CD4-positive, alpha-beta memory T cell (primary cell): ENCODE measurements around the gene MAP4K4. TPM values are rescaled to one million over a fixed set of nuclear protein-coding genes. Genes with fewer than 3 reads are reported as not detected.

ENCODE experiments used
- CTCF ChIA-PET: fragments of 350-600 bp; sonication (Branson Sonifier 250); formaldehyde crosslinking; loops from one replicate; lab custom pipeline; 2021; ENCODE audit warnings: inconsistent platforms; ENCODE audit not compliant: partially characterized antibody; lab: Charles Lee
- POLR2A ChIA-PET: fragments of 350-600 bp; sonication (Branson Sonifier 250); formaldehyde crosslinking; loops from one replicate; lab custom pipeline; 2021; ENCODE audit not compliant: partially characterized antibody; lab: Charles Lee
- DNase-seq, 5 donors: peaks; one replicate each; pipeline versions ENCODE4 v3.0.0 to v3.0.0-alpha.2; 2020 to 2022; ENCODE audit warnings: mixed read lengths in 1 of 5
- H3K27ac ChIP-seq: one replicate; pipeline ENCODE4 v1.7.0; 2013; ENCODE audit warnings: low read depth, low read length
- H3K27me3 ChIP-seq: 2 replicates; pipeline ENCODE4 v1.7.0; 2013; ENCODE audit warnings: mild to moderate bottlenecking, low read length, moderate library complexity; ENCODE audit not compliant: insufficient read depth
- H3K36me3 ChIP-seq: 2 replicates; pipeline ENCODE4 v1.7.0; 2013; ENCODE audit warnings: mild to moderate bottlenecking, low read length, moderate library complexity; ENCODE audit not compliant: insufficient read depth
- H3K4me1 ChIP-seq: 2 replicates; pipeline ENCODE4 v1.7.0; 2013; ENCODE audit warnings: mild to moderate bottlenecking, low read length, moderate library complexity; ENCODE audit not compliant: insufficient read depth
- H3K4me3 ChIP-seq, 2 donors: one replicate each; pipeline ENCODE4 v1.7.0; 2013; ENCODE audit warnings: low read length in 2 of 2, mild to moderate bottlenecking in 1 of 2
- H3K9me3 ChIP-seq, 2 donors: one replicate each; pipeline ENCODE4 v1.7.0; 2013; ENCODE audit warnings: low read length in 2 of 2, control low read depth in 1 of 2; ENCODE audit not compliant: control insufficient read depth in 1 of 2
- H3K27ac Mint-ChIP-seq, 7 donors: one replicate each; pipeline ENCODE4 v1.8.0; 2020 to 2021; ENCODE audit warnings: mixed read lengths in 7 of 7, mild to moderate bottlenecking in 6 of 7, inconsistent platforms in 3 of 7, moderate library complexity in 3 of 7
- H3K27me3 Mint-ChIP-seq, 2 donors: one replicate each; pipeline ENCODE4 v1.8.0; 2020 to 2021; ENCODE audit warnings: mixed read lengths in 2 of 2
- H3K36me3 Mint-ChIP-seq, 2 donors: one replicate each; pipeline ENCODE4 v1.8.0; 2020 to 2021; ENCODE audit warnings: mixed read lengths in 2 of 2, inconsistent platforms in 1 of 2, mild to moderate bottlenecking in 1 of 2
- H3K4me1 Mint-ChIP-seq, 4 donors: one replicate each; pipeline ENCODE4 v1.8.0; 2020 to 2021; ENCODE audit warnings: mixed read lengths in 4 of 4, mild to moderate bottlenecking in 1 of 4
- H3K4me3 Mint-ChIP-seq, 8 donors: one replicate each; pipeline ENCODE4 v1.8.0; 2020 to 2021; ENCODE audit warnings: mixed read lengths in 8 of 8, mild to moderate bottlenecking in 7 of 8, moderate library complexity in 6 of 8, inconsistent platforms in 3 of 8
- H3K9me3 Mint-ChIP-seq, 8 donors: one replicate each; pipeline ENCODE4 v1.8.0; 2020 to 2021; ENCODE audit warnings: mixed read lengths in 8 of 8, mild to moderate bottlenecking in 5 of 8, inconsistent platforms in 3 of 8, moderate library complexity in 1 of 8
- intact Hi-C: fragments of 100-400 bp; cut with micrococcal nuclease; formaldehyde crosslinking; loops from one replicate; pipeline ENCODE4 v1.15.1; 2023
- polyA plus RNA-seq, 2 donors: library from polyadenylated mRNA; unstranded; fragments of 300-500 nt; fragmentation: Illumina TruSeq; gene quantifications; one replicate each; pipeline ENCODE4 v1.2.3, GENCODE V29; 2021
- total RNA-seq, 2 experiments: library from RNA; stranded (reverse); gene quantifications; one replicate each; pipeline ENCODE4 v1.2.3, GENCODE V29; 2021

MAP4K4 gene
- total and polyA plus RNA-seq, 4 experiments from 2014 or later = 2.4 to 114 (median 62.2) TPM

DNA sequence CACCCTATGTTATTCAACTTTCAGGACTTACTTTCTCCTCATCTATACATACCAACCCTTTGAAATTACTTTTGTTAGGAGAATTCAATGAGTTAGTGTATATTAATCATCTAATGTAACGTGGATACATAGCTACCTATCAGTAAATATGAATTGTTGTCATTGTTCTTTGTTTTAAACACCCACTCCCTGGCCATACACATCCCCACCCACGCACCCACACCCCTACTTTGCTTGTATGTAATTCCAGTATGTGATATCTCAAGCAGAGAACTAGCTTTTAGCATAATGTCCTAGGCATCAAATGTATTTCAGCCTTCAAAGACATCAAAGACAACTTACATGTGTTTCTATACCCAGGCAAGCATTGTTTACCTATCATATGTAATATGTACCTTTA lies 129.2 kb downstream of the MAP4K4 start:
- H3K4me3 Mint-ChIP-seq = peak overlapping the region in 3 of 8 donors; percentile 12 to 81 (median 22)
- Histone ChIP-seq H3K4me3 (no peak overlapping the region), H3K4me1 (peaks cover 80% of the 10 kb centered on the region), H3K27me3 (no peaks in the 10 kb centered on the region), H3K36me3 (peaks cover 32% of the 10 kb centered on the region), H3K9me3 (no peaks in the 10 kb centered on the region), H3K27ac (no peak overlapping the region)
- H3K36me3 Mint-ChIP-seq = peaks cover 37 to 63% of the 10 kb centered on the region in 2 donors
- intact Hi-C loops = no loop called here
- ChIA-PET CTCF (interaction anchor here (0.6 to 10.1 kb wide), 9 partner anchors 20 to 484 kb away, joined by 3 to 163 read pairs (median 3); no protein-coding TSS in a partner anchor), POLR2A (interaction anchor here (0.7 to 1.5 kb wide), 2 partner anchors 408 to 715 kb away, joined by 3 to 4 read pairs; no protein-coding TSS in a partner anchor)
- peak overlapping the region in 3 of 7 donors; percentile 18 to 66 (median 47) for H3K27ac Mint-ChIP-seq
- H3K4me1 Mint-ChIP-seq = peaks cover 59 to 86% (median 75%) of the 10 kb centered on the region in 4 donors
- no peaks in the 10 kb centered on the region for H3K27me3 Mint-ChIP-seq
- no peaks in the 10 kb centered on the region for H3K9me3 Mint-ChIP-seq
- DNase-seq = no peak

DNA sequence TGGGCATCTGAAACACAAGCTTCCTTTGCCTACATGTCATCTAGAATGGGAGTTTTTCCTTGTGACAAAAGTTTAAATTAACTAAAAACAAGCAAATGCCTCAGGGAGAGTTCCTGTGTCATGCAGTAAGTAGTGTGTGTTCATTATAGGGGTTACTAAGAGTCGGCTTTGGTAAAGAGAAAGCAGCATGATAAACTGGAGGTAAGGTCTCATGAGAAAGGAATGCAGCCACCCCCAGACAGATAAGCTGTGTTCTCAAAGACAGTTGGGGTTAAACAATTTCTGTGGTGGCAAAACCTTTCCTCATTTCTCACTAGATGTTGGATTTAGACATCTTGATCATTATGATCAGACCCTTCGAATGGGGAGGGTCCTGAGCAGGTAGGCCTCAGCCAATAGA lies 129.7 kb downstream of the MAP4K4 start:
- H3K27me3 ChIP-seq = no peaks in the 10 kb centered on the region
- H3K36me3 Mint-ChIP-seq = peaks cover 37 to 65% of the 10 kb centered on the region in 2 donors
- no peaks in the 10 kb centered on the region for H3K9me3 ChIP-seq
- peak overlapping the region in 5 of 7 donors; percentile 41 to 70 (median 62) for H3K27ac Mint-ChIP-seq
- ChIA-PET CTCF (interaction anchor here (1.0 to 10.1 kb wide), 7 partner anchors 13 to 485 kb away, joined by 3 to 163 read pairs (median 5); no protein-coding TSS in a partner anchor), POLR2A (interaction anchor here (1.5 kb wide), 1 partner anchor 408 kb away, joined by 4 read pairs; no protein-coding TSS in a partner anchor)
- H3K27me3 Mint-ChIP-seq = no peaks in the 10 kb centered on the region
- H3K4me1 Mint-ChIP-seq = peaks cover 59 to 86% (median 74%) of the 10 kb centered on the region in 4 donors
- no peak overlapping the region for H3K27ac ChIP-seq
- peaks cover 75% of the 10 kb centered on the region for H3K4me1 ChIP-seq
- intact Hi-C loops = no loop called here
- H3K36me3 ChIP-seq = peaks cover 34% of the 10 kb centered on the region
- H3K4me3 ChIP-seq = no peak overlapping the region
- H3K4me3 Mint-ChIP-seq = peak overlapping the region in 7 of 8 donors; percentile 22 to 81 (median 44)
- H3K9me3 Mint-ChIP-seq = no peaks in the 10 kb centered on the region
- no peak for DNase-seq

DNA sequence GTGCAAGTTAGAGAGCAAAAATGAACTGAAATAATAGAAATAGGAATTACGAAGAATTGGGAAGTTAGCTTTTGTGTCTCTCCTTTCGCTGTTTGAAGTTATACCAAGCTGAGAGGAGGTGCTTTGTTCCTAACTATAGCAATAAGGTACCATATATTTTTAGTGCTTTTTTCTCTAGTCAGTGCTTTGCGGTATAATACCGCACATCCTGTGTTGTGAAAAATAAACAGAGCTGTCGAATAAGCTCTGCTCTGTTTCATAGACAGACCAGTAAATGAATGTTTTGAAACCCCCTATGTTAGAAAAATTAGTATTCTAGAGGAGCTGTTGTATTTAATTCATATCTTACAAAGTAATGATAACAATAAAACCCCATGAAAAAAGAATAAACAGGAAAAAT lies 130.8 kb downstream of the MAP4K4 start:
- Mint-ChIP-seq H3K27ac (peak overlapping the region; percentile 1 to 79 (median 47)), H3K36me3 (peaks cover 39 to 71% of the 10 kb centered on the region in 2 donors), H3K9me3 (no peaks in the 10 kb centered on the region), H3K27me3 (no peaks in the 10 kb centered on the region), H3K4me3 (peak overlapping the region; percentile 13 to 81 (median 48)), H3K4me1 (peaks cover 53 to 77% (median 66%) of the 10 kb centered on the region in 4 donors)
- Histone ChIP-seq H3K27ac (no peak overlapping the region), H3K9me3 (no peaks in the 10 kb centered on the region), H3K36me3 (peaks cover 34% of the 10 kb centered on the region), H3K27me3 (no peaks in the 10 kb centered on the region), H3K4me1 (peaks cover 65% of the 10 kb centered on the region), H3K4me3 (no peak overlapping the region)
- intact Hi-C loops = no loop called here
- ChIA-PET POLR2A (interaction anchor here (0.6 to 4.0 kb wide), 6 partner anchors 61 to 429 kb away, joined by 3 to 19 read pairs (median 4); partner anchors contain the start of gene MAP4K4), CTCF (interaction anchor here (0.9 to 10.1 kb wide), 11 partner anchors 11 to 486 kb away, joined by 3 to 163 read pairs (median 3); no protein-coding TSS in a partner anchor)
- DNase-seq = peak; percentile 39 to 59 (median 44)

DNA sequence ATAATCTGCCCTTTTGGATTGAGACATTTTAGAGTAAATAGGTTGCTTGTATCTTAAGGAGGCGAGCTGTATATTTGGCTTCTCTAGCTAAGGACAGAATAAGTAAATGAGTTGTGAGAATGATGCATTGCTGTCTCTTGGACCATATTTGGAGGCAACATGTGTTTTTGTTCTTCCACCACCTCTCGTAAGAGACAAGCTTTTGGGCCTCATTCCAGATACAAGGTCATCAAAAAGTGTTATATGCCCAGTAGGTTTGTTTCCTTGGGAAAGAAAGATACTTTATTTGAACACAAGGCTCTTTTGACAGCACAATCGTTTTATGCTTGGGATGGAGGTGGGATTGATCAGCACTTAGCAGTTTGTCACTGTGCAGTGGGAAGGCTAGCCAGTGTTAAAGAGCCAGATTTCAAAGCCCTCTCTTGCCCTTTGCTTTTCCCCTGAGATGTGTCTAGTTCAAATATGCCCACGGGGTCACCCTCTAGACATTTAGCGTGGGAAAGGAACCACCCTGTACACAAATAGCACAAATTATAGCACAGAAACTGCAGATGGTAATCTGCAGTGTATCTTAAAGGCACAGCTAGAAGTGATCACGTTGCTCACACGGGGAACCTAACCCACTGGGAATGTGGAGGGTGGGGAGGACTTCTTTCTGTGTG lies 131.3 kb downstream of the MAP4K4 start:
- Histone ChIP-seq H3K4me1 (peaks cover 60% of the 10 kb centered on the region), H3K27ac (no peak overlapping the region), H3K27me3 (no peaks in the 10 kb centered on the region), H3K36me3 (peaks cover 34% of the 10 kb centered on the region), H3K4me3 (no peak overlapping the region), H3K9me3 (no peaks in the 10 kb centered on the region)
- POLR2A ChIA-PET = interaction anchor here (1.0 to 4.0 kb wide), 5 partner anchors 62 to 410 kb away, joined by 4 to 19 read pairs (median 5); partner anchors contain the start of gene MAP4K4
- peaks cover 36 to 67% of the 10 kb centered on the region in 2 donors for H3K36me3 Mint-ChIP-seq
- no peaks in the 10 kb centered on the region for H3K9me3 Mint-ChIP-seq
- DNase-seq = no peak
- peak overlapping the region in 6 of 8 donors; percentile 19 to 65 (median 48) for H3K4me3 Mint-ChIP-seq
- no peaks in the 10 kb centered on the region for H3K27me3 Mint-ChIP-seq
- intact Hi-C loops = no loop called here
- peaks cover 49 to 71% (median 61%) of the 10 kb centered on the region in 4 donors for H3K4me1 Mint-ChIP-seq
- CTCF ChIA-PET = interaction anchor here (0.9 to 10.1 kb wide), 11 partner anchors 11 to 487 kb away, joined by 3 to 163 read pairs (median 3); no protein-coding TSS in a partner anchor
- peak overlapping the region in 6 of 7 donors; percentile 31 to 79 (median 42) for H3K27ac Mint-ChIP-seq

DNA sequence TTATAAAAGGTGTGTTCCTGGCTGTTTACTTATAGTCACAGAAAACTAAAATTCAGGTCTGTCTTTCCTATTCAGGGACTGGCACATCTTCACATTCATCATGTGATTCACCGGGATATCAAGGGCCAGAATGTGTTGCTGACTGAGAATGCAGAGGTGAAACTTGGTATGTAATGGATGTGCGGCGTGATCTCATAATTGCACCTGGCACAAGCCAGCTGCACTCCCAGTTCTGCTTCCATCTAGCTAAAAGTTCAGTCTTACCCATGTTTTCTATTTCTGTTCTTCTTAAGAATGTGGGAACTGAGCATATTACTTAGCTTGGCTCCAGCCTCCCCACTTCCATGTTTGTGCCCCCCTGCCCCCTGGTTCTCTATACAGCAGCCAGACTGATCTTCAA lies 131.9 kb downstream of the MAP4K4 start:
- ChIA-PET CTCF (interaction anchor here (1.3 to 10.1 kb wide), 3 partner anchors 129 to 487 kb away, joined by 3 to 163 read pairs (median 8); no protein-coding TSS in a partner anchor), POLR2A (interaction anchor here (1.1 to 4.0 kb wide), 3 partner anchors 62 to 411 kb away, joined by 4 to 19 read pairs (median 4); partner anchors contain the start of gene MAP4K4)
- no peak for DNase-seq
- H3K9me3 Mint-ChIP-seq = no peaks in the 10 kb centered on the region
- H3K4me1 Mint-ChIP-seq = peaks cover 49 to 69% (median 59%) of the 10 kb centered on the region in 4 donors
- H3K27me3 Mint-ChIP-seq = no peaks in the 10 kb centered on the region
- Histone ChIP-seq H3K27ac (no peak overlapping the region), H3K27me3 (no peaks in the 10 kb centered on the region), H3K4me3 (no peak overlapping the region), H3K36me3 (peaks cover 37% of the 10 kb centered on the region), H3K9me3 (no peaks in the 10 kb centered on the region), H3K4me1 (peaks cover 59% of the 10 kb centered on the region)
- H3K27ac Mint-ChIP-seq = peak overlapping the region; percentile 33 to 88 (median 71)
- H3K36me3 Mint-ChIP-seq = peaks cover 39 to 71% of the 10 kb centered on the region in 2 donors
- intact Hi-C loops = no loop called here
- H3K4me3 Mint-ChIP-seq = peak overlapping the region in 4 of 8 donors; percentile 12 to 61 (median 34)

DNA sequence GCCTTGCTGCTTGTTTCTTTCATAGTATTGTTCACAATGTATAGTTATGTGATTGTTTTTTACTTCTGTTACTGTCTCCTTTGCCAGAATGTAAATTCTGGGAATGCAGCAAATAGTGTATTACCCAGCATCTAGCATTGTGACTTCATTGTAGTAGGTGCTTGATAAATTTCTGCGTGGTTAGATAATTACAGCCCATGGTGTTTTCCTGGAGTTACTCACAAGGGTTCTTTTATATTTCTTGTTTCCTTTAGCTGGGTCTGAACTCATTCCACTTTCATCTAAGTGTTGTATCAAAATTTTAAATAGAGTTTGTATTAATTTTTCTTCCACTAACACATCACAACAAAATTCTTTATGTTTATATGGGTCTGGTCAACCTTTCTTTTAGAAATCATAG lies 132.6 kb downstream of the MAP4K4 start:
- no peaks in the 10 kb centered on the region for H3K27me3 Mint-ChIP-seq
- H3K27ac Mint-ChIP-seq = peak overlapping the region in 6 of 7 donors; percentile 47 to 88 (median 75)
- Histone ChIP-seq H3K36me3 (peaks cover 43% of the 10 kb centered on the region), H3K4me1 (peaks cover 56% of the 10 kb centered on the region), H3K27me3 (no peaks in the 10 kb centered on the region), H3K27ac (no peak overlapping the region), H3K4me3 (no peak overlapping the region), H3K9me3 (no peaks in the 10 kb centered on the region)
- H3K36me3 Mint-ChIP-seq = peaks cover 44 to 78% of the 10 kb centered on the region in 2 donors
- intact Hi-C loops = loop anchor here (2.0 to 5.0 kb wide), 4 partner anchors 178 to 818 kb away; partner anchors contain the start of gene RFX8
- CTCF ChIA-PET = interaction anchor here (1.0 to 10.1 kb wide), 11 partner anchors 8 to 488 kb away, joined by 3 to 163 read pairs (median 10); no protein-coding TSS in a partner anchor
- peak overlapping the region in 3 of 8 donors; percentile 20 to 61 (median 57) for H3K4me3 Mint-ChIP-seq
- POLR2A ChIA-PET = interaction anchor here (0.8 to 4.0 kb wide), 3 partner anchors 133 to 411 kb away, joined by 3 to 19 read pairs (median 6); partner anchors contain the start of gene MAP4K4
- no peak for DNase-seq
- peaks cover 49 to 62% (median 56%) of the 10 kb centered on the region in 4 donors for H3K4me1 Mint-ChIP-seq
- H3K9me3 Mint-ChIP-seq = no peaks in the 10 kb centered on the region
